Right ventricle myocardium superior (tissue), 1 donor: ENCODE results near the gene EPHB1. TPM values are rescaled to one million over a fixed set of nuclear protein-coding genes. Genes with fewer than 3 reads are reported as not detected.
A peak's percentile ranks its signal among the peaks of the same experiment; 100 is the strongest.
"Not testable (repeated sequence)": the region's sequence is repeated elsewhere in the genome, so short reads cannot be mapped to it uniquely, and the experiment has no call there.

Source experiments
- ATAC-seq: fragments of 200-7000 bp; cut with Tn5 transposase; one replicate; pipeline ENCODE4 v1.9.1; 2020; ENCODE audit warnings: mild to moderate bottlenecking; ENCODE audit not compliant: poor library complexity
- DNase-seq: peaks from one replicate; pipeline ENCODE4 v3.0.0-alpha.2; 2020
- intact Hi-C: fragments of 100-400 bp; cut with DNase I; formaldehyde crosslinking; loops from one replicate; pipeline ENCODE4 v1.11.2; 2022
- total RNA-seq: library from RNA; stranded (reverse); fragmentation: NEBNext Ultra II Directional; extraction: Animal tissue kit (Norgen Biotek cat#: 25700); gene quantifications from one replicate; pipeline ENCODE4 v1.2.1, GENCODE V29; 2021
- donor health status: DM: no; HTN: yes; CAD: no; lungs with severe emphysema.

Gene EPHB1
- total RNA-seq, 1 donor from 2014 or later, result 1.1 TPM

- DNase-seq, result no peak
- intact Hi-C loops, result no loop called here
These were observed 311.4 kb downstream of the EPHB1 start for GRCh38 chr3:135106445-135106844.

GRCh38 chr3:135107043-135107442 lies 312.0 kb downstream of the EPHB1 start:
- ATAC-seq (no peak), DNase-seq (no peak)
- intact Hi-C loops, result no loop called here

More at GRCh38 chr3:135106445-135106844, 311.4 kb downstream of the EPHB1 start:
- peak; percentile 39 for ATAC-seq

DNA sequence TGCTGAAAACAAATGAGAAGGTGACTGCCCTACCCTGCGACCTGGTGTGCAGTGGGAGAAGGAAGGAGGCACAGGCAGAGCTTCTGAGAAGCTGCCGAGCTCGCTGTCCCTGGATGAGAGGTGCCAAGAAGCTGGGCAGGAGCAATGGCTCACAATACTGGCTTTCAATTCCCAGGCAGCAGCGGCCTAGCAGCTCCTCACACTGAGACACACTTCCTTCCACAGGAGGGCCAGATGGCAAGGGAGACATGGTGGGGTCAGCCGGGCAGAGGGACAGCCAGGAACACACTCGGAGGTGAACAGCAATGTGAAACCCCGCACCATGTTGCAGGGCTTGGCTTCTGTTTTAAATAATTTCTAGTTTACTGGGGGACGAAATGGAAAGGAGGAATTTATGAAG lies 314.6 kb downstream of the EPHB1 start:
- ATAC-seq (no peak), DNase-seq (no peak)
- intact Hi-C loops, result no loop called here

DNA sequence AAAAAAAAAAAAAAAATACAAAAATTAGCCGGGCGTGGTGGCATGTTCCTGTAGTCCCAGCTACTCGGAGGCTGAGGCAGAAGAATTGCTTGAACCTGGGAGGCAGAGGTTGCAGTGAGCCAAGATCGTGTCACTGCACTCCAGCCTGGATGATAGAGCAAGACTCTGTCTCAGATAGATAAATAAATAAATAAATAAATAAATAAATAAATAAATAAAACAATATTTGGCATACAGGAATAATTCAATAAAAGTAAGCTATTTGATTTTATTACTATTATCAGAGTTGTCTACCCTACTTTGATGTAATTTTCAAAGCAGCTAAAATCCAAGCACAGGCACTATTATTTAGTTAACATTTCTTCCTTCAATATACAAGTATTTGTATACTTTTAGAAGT lies 319.5 kb downstream of the EPHB1 start:
- DNase-seq, intact Hi-C loops, ATAC-seq: not testable (repeated sequence)

DNA sequence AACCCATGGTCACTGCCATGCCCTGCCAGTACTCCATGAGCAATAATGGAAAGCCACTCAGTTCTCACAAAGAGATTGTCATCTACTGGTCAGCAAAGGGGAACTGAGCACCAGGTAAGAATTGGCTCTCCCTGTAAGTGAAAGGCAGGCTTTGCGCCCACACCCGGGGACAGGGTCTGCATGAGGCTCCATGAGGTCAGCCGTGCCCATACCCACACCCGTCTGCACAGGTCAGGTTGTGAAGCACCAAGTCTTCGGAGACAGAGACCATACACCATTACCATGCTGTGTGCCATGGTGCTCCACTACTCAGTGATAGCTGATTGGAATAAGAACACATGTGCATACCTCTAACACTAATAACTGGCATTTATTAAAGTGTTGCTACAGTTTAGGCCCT lies 322.9 kb downstream of the EPHB1 start:
- ATAC-seq (no peak), DNase-seq (no peak)
- intact Hi-C loops, result no loop called here

DNA sequence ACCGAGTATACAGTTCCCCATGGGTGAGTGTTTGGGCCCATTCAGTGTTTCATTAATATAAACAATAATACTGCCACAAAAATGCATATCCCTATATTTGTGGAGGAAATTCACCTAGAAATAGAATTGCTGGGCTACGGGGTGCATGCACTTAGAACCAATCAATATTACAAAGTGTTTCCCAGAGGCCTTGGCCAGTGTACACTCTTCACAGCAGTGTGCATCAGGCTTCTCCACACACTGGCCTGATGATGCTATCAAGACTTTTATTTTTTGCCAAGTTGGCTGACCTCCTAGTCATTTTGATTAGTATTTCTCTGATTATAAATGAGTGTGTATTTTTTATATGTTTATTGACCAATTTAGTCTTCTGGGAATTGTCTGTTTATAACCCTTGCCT lies 323.7 kb downstream of the EPHB1 start:
- intact Hi-C loops, result no loop called here
- no peak for DNase-seq
- no peak for ATAC-seq

- DNase-seq (no peak), ATAC-seq (no peak)
- intact Hi-C loops, result no loop called here
These were observed 330.2 kb downstream of the EPHB1 start for GRCh38 chr3:135125171-135125801.

DNA sequence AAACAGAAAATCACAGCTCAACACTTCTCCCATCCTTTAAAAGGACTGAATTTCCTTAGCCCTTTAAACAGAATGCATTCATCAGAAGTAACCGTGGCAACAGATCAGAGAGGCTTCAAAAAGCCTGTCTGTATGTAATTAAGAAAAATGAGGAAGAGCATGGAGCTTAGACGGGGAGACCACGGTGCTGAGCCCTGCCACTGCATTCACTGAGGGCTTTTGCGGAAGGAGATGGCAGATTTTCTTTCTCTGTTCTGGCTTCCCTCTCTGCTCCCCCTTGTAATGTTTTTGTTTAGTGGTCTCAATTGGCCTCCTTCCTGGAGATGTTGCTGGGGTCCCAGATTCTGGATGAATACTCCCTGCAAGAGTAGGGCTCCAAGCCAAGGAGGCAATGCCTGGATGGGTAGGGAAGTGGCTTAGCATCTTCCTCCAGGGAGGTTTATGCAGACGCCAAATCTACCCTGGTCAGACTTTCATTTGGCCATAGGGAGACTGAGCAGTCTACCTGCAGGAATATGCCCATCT lies 332.9 kb downstream of the EPHB1 start:
- ATAC-seq (no peak), DNase-seq (no peak)
- intact Hi-C loops, result no loop called here

DNA sequence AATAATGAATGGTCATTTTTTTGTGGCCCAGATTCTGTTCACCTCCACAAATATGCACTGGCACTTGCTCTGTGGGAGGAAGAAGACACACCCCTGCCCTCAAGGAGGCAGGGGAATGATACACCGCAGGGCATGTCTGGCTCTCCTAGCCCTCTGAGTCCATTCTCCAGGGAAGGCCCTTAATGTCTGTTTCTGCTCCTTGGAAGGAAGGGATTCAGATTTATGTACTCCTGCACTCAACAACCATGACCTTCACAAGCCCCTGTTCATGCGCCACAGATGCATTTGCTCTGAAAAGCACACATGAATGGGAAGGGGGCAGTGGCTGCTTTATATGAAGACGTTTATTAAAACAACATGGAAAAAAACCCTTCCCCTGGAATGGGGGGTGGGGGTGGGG lies 333.8 kb downstream of the EPHB1 start:
- ATAC-seq, result no peak
- intact Hi-C loops, result no loop called here
- no peak for DNase-seq

GRCh38 chr3:135131290-135131689 lies 336.2 kb downstream of the EPHB1 start:
- ATAC-seq (no peak), DNase-seq (no peak)
- intact Hi-C loops, result no loop called here

GRCh38 chr3:135133905-135134683 lies 339.0 kb downstream of the EPHB1 start:
- no peak for DNase-seq

DNA sequence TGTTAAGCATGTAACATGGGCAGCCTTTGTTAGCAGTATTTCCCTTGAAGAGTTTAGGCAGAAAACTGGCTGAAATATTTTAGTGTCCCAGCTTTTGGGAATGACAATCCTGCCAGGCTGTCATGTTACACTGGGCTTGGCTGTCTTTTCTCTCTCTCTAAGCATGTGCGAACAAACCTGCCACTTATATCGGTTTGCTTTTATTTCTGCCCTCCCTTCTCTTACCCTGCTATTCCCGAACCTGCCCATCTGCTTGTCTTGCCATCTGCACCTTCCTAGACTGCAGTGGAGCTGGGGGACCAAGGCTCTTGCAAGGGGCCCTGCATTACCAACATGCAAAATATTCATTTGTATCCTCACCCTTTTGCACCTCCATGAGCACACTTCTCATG lies 339.6 kb downstream of the EPHB1 start:
- DNase-seq (no peak), ATAC-seq (no peak)
- intact Hi-C loops, result no loop called here

More at GRCh38 chr3:135133905-135134683, 339.0 kb downstream of the EPHB1 start:
- intact Hi-C loops, result no loop called here
- no peak for ATAC-seq

DNA sequence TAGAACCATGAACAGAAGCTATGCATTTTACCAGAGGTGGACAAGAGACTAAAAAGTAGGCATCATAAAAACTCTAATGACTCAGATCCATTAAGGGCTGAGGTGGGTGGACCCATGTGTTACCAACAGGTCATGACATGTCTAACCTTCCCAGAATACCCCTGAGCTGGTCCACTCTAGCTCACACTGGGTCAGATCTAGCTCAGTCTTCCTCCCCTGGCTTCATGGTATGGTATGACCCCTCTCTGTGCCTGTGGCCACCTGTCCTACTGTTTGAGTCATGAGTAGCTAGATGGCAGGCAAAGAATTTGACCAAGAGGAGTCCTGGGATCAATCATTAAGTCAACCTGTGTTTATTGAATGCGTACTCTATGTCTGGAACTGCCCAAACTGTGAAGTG lies 340.4 kb downstream of the EPHB1 start:
- DNase-seq, result no peak
- no peak for ATAC-seq
- intact Hi-C loops, result no loop called here

DNA sequence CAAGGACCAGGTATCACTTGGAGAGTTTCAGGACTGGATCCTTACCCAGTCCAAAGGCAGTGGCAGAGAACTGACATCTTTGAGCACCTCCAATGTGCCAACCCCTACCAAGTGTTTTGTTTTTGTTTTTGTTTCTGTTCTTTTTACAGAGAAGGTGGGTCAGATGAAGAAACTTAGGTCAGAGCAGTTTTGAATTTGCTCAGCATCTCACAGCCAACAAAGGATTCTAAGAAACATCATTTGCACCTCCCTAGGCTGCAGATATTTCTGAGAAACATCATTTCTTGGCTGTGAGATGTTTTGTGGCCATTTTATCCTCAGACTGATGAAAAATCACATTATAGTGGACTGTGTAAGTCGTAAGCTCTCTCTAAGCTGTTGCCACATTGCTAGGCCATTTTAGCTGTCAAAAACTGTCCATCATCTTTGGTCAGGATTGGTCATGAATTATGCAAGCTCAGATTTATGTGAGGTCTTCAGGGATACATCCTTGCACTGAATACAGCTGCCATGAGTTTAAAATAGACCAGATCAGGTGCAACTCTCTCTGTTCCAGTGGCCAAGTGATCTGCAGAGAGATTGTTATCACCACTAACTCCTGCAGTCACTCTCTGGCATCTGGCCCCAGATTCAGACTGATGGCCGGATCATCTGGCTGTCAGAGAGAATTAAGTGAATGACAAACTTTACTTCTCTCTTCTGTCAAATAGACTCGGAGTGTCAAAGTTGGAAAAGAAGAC lies 341.5 kb downstream of the EPHB1 start:
- intact Hi-C loops, result no loop called here
- no peak for DNase-seq
- no peak for ATAC-seq

DNA sequence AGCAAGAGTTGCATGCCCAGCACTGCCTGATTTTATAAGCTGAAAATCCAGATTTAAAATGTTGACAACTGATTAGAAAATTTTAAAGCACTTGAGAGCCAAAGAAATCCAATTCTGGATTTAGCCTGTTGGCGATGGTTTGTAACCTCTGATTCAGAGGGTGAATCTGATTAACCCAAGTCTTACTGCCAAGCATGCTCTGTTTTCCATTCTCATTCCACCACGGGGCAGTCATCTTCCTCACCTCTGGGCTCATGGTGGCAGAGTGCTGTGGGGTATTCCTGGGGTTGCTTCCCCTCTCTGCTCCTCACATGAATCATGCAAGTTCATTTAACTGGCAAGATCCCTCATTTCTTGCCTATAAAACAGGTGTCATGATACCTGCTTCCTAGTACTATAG lies 342.2 kb downstream of the EPHB1 start:
- DNase-seq (no peak), ATAC-seq (no peak)
- intact Hi-C loops, result no loop called here

- DNase-seq, result no peak
- intact Hi-C loops, result no loop called here
- no peak for ATAC-seq
These were observed 343.7 kb downstream of the EPHB1 start for GRCh38 chr3:135138776-135139175.

DNA sequence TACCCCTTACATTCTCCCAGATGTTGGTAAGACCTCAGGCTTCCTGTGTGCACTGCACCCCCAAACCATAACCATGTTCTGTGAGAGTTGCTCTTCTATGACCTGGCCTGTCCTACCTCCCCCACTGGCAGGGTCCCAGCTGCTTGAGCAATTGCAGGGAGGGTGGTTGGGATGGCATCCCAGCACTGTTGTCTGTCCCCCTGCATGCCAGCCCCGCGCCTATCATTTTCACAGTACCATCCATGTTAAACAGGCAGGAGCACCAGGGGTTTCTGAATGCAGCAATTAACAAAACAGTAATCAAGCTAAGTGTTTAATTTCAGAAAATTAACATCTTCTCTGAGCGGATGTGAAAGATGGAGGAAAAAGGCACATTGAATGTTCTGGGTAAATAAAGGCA lies 345.5 kb downstream of the EPHB1 start:
- DNase-seq (no peak), ATAC-seq (no peak)
- intact Hi-C loops, result no loop called here

DNA sequence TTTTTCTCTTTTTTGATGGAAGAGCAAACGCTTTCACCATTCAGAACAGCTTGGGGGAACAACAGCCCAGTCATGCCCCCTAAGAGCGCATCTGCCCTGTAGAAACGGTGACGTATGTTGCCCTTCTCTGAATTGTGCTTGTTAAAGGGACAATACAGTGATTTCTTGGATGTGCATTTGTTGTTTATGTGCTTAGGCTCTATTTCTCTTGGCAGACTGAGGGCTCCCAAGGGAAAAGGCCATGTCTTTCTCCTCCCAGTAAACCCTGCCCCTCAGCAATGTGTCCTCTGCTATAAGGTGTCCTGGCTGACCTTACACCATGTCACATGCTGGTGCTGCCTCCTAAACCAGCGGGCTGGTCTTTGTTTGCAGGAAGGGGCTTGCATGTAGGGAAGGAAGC lies 346.1 kb downstream of the EPHB1 start:
- no peak for ATAC-seq
- intact Hi-C loops, result no loop called here

DNA sequence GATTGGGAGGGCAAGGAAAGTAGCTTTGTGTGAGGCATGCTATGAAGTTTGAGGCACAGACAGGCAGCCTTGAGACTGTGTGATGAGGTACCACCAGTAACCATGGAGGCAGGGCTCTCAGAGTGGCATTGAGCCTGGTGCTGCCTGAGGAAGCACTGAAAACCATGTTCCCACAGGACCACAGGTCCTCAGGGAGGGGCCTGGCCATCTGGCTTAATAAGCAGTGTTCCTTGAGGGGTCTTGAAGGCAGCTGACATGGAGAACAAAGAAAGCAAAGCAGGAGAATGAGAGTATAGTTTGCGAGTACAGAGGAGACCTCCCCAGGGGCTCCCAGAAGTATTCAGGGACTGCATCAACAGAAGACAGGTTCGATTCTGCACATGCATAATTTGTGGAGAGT lies 346.6 kb downstream of the EPHB1 start:
- DNase-seq, result no peak
- intact Hi-C loops, result no loop called here

More for the DNA sequence above, 346.1 kb downstream of the EPHB1 start:
- no peak for DNase-seq

DNA sequence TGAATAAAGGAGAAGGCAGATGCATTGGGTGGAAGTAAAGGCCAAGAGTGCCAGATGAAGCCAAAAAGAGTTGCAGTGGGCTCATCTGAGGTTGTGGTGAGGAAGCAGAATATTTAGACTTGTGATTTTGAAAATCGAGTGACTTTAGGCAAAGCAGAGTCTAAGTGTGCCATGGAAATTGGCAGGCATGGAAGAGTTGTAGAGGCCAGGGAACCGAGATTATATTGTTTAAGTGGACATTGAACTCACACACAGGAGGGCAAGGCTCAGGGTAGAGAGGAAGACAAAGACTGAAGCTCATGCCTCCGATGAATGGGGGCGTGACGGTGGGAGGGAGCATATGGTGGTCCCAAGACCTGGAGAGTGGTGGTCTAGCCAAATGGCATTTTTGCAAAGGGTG lies 347.5 kb downstream of the EPHB1 start:
- ATAC-seq, result no peak
- no peak for DNase-seq
- intact Hi-C loops, result no loop called here

More for the DNA sequence above, 346.6 kb downstream of the EPHB1 start:
- no peak for ATAC-seq
